Ammon's horn (tissue), 1 donor: ENCODE measurements around the gene ZMAT5.

Experiments
- DNase-seq: peaks from one replicate; pipeline ENCODE4 v3.0.0-alpha.2; 2016; ENCODE audit warnings: low spot score

Gene ZMAT5

DNA sequence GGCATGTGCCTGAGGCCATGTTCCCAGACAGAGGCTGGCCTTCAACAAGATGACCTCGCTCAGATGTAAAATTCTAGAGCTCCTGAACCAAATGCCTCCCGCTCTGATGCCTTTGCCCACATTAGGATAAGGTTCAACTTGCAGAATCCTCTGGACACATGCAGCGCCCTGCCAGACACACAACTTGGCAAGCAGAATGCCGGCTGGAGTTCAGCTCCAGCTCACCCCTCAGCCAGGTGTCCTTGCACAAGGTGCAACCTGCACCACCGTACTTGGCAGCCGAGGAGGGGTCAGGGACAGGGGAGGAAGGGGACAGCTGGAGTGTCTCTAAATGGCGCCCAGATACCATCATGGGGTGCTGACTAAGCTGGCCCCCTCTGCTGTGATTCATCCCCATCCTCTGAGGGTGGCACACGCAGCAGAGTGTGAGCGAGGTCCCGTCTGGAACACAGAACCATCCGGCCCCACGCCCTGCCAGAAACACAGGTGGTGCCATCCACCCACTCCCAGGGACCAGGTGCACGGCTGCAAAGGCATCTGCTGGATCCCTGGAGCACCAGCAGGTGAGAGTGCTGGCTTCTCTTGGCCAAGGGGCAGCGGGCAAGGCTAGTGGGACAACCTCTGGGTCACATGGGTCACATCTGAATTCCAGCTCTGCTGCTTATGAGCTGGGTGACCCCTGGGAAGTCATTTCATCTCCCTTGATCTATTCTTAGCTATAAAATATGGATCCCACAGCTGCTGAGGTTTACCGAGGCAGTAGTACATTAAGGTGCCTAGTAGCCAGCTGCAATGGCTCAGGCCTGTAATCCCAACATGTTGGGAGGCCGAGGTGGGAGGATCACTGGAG, 12.8 kb downstream of the ZMAT5 start:
- no peak for DNase-seq

DNA sequence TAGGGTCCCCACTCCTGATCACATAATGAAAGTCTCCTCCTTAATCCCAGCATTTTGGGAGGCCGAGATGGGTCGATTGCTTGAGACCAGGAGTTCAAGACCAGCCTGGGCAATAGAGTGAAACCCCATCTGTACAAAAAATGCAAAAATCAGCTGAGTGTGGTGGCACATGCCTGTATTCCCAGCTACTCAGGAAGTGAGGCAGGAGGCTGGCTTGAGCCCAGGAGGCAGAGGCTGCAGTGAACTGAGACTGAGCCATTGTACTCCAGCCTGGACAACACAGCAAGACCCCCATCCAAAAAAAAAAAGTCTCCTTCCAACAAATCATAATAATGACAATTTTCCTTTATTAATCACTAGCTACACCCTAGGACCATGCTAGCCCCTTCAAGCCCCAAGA, 15.1 kb downstream of the ZMAT5 start:
- no peak for DNase-seq

DNA sequence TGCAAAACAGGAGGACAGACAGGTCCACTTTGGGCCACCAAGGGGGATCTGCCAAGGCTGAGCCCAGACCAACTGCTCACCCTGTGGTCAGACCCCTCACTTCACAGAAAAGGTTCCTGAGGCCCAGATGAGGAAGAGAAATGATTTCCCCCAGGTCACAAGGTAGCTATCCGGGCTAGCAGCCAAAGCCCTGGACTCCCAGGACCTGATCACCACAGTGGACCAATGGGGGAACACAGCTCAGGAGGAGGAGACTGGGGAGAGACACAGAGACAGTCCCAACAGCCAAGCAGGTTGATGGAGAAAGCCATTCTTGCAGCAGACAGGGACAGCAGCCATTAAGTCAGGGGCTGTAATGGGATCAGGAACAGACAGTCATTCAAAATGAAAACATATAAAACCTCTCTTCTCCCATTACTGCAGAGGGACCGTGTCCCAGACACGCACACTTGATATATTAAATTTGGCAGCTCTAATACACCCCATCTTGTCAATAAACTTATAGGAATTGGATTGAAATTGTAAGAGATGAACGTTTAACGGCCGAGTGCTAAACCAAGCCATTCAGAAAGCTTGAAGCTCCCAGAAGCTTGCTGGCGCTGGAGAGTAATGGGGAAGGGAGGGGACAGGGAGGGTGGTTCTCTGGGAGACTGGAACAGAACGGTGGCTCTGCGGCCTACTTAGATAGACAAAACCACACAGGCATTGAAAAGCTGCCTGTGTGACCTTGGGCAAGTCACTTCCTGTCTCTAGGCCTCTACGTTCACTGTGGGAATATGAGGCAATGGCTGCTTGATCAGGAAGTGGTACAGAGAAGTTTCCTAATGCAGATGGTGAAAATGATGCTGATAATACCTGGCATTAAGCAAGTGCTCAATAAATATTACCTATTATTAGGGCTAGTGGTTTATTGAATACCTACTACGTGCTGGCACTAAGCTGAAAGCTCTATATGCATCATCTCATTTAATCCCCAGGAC, 16.0 kb downstream of the ZMAT5 start:
- no peak for DNase-seq

DNA sequence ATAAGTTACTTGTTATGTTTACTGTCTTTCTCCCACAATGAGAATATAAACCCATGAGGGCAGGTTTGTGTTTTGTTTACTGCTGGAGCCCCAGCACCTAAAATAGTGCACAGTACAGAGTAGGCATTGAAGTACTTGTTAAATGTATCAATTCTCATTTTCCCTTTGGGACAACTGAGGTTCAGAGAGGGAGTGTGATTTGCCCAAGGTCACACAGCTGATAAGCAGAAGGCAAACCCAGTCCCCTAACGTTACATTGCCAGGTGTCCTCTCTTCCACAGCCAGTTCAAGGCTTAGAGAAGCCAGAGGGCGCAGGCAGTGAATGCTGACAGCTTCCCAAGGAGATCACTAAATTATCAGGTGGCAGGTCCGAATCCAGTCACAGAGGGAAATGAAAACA, 16.8 kb downstream of the ZMAT5 start:
- DNase-seq: no peak

DNA sequence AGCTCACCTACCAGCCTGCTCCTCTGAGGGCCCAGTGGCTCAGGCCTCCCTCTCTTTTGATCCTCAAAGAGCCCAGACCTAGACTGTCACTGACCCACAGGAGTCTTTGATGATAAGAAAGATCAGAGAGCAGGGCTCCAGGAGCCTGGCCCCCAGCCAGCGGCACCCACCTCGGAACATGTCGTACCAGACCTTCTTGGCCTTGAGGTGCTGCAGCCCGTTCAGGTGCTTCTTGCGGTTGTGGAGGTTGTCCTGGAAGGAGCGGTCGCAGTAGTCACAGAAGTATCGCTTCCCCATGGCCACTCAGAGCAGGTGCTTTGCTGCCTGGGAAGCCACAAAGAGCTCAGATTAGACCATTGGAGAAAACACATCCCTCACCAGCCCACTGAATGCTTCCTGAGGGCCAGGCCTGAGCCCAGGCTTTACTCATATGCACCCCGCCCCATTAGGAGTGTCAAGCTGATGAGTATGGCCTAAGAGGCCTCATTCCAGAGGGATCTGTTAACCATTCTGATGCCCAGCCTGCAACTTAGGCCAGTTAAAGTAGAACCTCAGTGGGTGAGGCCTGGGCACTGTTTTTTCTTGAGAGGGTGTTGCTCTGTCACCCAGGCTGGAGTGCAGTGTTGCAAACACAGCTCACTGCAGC, 18.4 kb downstream of the ZMAT5 start:
- DNase-seq: no peak

DNA sequence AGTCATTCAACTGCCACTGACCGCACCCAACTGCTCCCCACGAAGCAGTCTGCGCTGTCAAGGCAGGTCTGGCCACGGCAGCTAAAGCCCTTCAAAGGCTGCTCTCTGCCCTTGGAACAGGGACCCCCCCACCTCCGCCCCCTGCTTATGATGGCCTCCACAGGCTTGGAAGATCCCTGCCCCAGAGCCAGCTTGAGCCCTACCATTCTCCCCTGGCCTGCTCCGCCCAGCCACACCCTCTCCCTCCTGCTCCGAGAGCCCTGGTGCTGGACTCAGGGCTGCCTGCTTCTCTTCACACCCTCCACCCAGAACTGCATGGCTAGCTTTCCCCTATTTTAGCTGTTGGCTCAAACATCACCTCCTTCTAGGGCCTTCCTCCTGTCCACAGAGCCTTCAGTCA, 19.0 kb downstream of the ZMAT5 start:
- no peak for DNase-seq

DNA sequence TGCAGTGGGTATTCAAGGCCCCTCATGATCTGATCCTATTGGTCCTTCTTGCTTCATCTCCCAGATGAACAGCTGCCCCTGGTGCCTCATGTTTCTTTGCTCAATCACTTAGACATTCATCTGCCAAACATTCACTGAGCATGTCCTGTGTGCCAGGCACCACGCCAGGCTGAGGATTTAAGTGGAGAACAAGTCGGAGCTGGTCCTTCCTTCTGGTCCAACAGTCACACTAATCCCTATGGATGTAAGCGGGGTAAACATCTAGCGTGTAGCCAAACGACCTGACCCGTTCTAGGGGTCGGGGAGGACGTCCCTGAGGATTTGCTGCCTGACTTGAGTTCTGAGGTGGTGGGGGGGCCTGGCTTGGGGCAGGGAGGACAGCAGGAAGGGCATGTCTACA, 21.9 kb downstream of the ZMAT5 start:
- DNase-seq: peak; percentile 77

DNA sequence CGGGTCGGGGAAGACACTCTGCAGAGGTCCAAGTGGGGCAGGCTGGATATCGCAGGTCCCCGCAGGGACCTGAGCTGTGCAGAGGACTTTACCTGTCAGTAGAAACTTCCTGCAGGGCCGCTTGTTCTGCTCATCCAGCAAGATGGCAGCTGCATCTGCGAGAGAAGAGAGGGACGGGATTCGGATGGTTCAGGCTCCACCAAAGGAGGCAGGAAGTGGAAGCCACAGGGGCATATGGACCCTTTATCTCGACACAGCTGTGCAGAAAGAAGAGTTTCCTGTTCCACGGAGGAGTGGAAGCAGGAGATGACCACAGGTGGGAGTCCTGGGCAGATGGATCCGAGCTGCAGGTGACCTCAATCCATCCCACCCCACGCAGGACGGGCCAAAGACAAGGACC, 24.5 kb downstream of the ZMAT5 start:
- no peak for DNase-seq

DNA sequence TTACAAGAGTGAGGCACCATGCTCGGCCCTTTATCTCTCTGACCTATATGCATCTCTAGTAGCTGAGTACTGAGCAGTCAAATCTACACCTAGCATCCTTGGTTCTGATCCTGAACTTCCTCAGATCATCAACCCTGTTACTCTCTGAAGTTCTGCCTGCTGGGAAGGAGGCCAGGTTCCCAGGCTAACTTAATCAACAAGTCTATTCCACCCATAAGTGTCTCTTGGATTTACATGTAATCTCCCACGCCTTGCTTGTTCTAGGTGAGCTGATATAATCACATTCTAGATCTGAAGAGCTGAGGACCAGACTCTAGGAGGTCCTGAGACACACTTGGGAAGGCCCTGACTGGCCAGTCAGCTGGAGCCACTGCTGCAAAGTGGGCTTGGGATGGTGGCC, 24.9 kb downstream of the ZMAT5 start:
- no peak for DNase-seq

DNA sequence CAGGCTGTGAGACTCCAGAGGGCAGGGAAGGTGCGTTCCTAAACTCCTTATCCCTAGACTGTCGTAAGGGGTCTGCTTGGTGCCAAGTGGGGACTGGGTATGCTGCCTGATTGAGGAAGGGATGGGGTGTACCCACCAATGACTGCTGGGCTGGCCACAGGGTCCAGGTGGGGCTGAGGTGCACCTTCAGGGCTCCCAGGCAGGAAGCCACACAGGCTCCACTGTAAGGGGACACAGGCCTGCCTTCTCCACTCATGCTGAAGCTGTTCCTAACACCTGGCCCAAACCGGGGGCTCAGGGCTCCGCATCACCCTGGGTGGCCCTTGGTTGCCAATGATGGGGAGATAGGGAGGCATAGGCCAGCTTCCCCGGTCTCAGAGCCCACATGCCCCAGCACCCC, 26.6 kb downstream of the ZMAT5 start:
- DNase-seq: no peak

DNA sequence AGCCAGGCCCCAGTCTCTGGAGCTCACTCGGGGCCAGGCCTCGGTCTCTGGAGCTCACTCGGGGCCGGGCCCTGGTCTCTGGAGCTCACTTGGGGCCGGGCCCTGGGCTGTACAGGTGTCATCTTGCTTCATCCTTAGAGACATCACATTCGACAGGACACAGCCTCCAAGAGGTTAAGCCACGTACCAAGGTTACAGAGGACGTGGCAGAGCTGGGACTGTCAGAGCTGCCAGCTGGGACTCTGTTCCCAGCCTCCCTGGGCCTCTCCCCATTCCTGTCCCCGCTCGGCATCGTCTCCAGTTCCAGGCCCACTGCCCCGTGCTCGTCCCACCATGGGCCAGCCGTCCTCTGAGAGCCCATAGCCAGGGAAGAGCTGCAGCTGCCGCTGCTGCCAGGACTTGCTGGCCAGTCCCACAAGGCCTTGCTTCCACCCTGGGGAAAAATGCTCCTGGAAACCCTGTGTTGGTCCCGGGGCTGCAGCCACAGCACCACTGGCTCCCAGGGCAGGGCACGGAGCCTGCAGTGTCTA, 27.4 kb downstream of the ZMAT5 start:
- no peak for DNase-seq

DNA sequence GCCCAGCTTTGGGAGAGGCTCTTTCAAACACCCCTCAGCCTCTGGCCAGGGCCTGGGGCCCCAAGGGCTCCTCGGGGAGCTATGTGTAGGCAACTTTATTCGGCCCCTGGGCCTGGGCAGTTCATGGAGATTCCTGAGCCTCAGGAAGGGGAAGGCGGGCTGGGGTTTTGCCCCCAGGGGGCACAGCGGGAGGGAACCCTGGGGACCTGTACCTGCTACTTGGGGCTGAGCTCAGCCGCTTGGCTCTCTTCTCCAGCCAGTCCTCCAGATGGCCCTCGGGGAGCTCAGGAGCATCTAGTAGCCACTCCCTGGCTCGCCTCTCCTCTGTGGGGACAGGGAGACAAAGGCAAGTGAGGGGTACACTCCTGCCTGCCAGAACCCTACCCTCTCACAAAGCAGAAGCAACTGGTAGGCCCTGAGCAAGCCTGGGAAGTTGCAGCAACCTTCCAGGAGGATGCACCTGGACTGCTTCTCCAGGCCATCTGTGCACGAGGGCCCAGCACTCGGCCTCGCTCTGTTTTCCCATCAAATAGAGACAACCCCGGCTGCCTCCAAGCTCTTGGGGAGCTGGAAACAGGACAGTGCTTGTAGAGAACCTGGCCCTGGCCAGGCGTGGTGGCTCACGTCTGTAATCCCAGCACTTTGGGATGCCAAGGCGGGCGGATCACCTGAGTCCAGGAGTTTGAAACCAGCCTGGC, 28.5 kb downstream of the ZMAT5 start:
- no peak for DNase-seq

DNA sequence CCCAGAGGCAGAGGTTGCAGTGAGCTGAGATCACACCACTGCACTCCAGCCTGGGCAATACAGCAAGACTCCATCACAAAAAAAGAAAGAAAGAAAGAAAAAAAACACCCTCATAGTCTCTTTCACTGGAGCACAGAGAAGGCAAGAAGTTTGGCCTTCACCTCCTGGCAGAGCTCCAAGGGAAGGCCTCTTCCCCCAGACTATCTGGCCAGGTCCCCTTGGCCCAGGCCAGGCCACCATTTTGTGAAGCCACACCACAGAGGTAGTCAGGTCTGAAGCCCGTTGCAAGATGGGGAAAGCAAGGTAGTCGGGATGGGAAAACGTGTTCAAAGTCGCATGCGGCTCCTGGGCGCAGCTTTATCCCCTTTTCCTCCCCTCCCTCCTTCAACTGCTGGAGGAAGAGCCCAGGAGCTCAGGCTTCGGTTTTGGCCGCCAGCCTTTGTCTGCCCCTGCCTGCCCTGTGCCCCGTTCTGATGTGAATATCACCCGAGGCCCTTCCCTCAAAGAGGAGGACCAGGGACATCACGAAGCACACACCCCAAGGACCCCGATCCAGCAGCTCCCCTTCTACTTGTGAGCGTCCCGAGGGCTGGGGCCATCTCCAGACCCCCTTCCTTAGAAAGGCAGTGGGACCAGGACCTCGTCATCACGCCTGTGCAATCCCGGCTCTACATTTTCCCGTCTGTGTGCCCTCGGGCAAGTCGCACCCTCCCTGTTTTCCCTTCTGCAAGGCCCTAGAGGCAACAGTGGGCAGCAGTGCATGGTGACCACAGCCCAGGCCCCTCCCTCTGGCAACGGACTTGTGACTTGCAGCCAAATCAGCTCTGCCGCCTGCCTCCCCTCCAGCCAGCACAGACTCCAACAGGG, 29.3 kb downstream of the ZMAT5 start:
- DNase-seq: peak; percentile 71

DNA sequence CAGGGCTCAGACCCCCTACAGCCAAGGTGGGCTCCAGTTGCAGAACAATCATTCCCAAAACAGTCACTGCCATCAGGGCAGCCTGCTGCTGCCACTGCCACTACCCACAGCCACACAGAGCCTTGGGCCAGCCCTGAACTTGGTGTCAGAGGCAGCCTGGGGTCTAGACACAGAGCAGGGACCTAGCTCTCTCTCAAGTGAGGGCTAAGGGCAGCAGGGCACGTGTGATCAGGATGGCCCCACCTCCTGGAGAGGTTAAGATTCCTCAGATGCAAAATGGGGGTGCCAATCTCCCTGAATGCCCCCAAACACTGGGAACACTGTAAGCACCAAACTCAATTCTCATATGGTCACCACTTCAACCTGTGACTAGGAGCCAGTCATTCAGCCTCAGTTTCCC, 31.4 kb downstream of the ZMAT5 start:
- no peak for DNase-seq

DNA sequence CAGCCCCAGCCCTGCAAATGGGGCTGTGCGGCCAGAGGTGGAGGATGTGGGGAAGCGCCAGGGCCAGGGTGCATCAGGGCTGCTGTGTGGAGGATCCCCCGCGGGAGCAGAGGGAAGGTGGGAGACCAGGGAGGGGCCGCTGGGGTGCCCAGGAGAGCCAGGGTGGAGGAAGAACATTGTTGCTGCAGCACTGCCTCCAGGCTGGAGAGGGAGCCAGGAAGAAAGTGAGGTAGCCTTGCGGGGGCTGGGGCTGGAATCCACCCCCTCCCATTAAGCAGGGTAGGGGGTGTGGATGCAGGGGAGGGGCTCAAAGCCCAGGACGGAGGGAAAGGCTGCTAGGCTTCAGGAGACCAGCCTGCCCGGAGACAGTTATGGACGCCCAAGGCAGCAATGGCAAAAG, 32.0 kb downstream of the ZMAT5 start:
- no peak for DNase-seq

DNA sequence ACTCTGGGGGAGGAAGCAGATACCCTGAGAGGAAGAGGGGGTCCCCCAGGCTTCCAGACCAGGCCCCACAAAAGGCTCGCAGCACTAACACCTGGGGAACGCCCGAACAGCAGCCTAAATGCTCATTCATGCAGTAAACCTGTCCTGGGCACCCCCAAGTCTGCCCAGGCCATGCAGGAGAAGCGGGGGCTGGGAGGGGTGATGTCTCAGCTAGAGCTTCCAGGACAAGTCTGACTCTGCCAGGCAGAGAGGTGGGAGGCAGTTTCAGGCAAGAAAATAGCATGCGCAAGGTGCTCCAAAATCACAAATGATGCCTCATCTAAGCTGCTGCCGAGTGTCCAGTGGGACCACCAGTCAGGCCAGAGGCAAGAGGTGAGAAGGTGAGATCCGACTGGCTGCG, 32.4 kb downstream of the ZMAT5 start:
- DNase-seq: no peak

DNA sequence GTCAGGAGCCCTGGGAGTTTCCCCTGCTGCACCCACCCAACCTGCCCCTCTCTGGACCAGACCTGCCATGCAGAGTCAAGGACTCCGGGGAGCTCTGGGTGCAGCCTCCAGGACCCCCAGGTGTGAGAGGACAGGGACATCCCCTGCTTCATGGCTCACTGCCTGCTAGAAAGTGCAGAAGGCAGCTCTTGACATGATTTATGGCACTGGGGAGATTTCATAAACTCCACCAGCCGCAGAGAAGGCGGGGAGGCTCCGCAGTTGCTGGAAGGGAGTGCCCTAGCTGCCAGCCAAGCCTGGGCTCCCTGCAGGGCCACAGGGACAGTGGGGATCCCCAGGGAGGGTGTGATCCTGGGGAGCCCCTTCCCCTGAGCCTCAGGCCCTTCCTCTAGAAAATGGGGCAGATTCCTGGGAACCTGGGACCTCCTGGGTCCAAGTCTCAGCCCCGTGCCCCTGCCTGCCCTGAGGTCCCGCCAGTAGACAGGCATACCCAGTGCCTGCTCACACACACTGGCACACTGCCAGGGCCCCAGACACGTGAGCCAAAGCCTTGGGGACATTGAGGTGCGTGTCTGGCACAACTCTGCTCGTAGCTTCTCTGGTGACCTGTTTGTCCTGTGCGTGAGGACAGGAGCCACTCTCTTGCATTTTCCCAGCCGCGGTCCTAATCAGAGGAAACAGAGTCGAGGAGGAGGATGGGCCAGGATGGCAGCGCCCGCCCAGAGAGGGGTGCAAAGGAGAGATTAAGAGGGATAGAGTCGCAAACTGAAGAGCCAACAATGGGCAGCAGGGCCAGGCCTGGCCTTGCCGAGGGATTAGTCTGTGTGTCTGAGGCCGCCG, 33.2 kb downstream of the ZMAT5 start:
- DNase-seq: no peak

DNA sequence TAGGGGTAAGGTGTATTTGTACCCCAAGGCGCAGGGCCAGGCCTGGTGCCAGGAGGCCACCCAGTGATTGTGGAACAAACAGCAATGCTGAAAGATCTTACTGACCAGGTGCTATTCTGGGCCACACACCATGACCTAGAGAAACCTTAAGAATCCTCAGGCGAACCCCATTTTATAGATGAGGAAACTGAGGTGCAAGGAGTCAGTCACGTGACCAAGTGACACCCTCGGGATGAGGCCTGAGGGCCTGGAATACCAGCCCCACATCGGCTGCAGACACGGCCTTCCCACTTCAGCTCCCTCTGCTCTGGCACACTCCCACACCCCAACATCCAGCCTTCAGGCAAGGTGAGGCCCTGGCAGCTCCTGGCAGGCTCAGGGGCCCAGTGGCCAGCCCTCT, 33.9 kb downstream of the ZMAT5 start:
- DNase-seq: no peak

DNA sequence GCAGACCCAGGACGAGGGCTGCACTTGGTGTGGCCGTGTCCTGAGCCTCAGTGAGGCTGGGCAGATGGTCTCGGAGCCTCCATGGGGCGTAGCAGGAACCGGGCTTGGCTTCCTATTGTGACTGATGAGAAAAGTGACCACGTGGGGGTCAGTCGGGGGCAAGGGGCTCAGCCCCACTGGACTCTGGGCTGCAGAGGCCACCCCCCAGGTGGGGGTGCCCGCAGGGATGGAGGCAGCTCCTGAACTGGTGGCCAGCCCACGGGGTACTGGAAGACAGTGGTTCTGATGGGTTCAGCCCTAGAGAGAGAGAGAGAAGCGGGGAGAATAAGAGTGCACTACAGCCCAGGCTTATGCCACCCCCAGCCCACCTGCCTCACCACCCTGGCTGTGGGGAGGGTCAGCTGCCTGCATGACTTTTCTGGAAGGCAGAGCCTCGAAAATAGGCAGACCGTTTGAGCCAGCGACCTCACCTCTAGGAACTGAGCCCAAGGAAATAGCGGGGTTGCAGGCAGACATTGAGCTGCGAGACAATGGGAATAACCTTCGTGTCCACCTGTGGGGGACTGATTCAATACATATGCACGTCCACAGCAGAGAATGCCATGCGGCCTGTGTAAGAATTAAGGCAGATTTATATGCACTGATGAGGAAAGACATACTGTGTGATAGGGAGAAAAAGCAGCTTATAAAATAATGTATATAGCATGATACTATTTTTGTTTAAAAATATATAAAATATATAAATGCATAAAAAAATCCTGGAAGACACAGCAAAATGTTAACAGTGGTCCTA, 35.6 kb downstream of the ZMAT5 start:
- DNase-seq: no peak
